ENCODE measurements around the gene EXOSC10. TPM values are rescaled to one million over a fixed set of nuclear protein-coding genes. Genes with fewer than 3 reads are reported as not detected.
"Not testable (repeated sequence)": the region's sequence is repeated elsewhere in the genome, so short reads cannot be mapped to it uniquely, and the experiment has no call there.

The EXOSC10 gene
- total RNA-seq, 4 donors from 2014 or later: 32.0 to 62.4 (median 40.8) TPM

- H3K27me3 ChIP-seq: no peaks in the 10 kb centered on the region
- no peak for DNase-seq
- no peak overlapping the region for H3K4me3 ChIP-seq
- H3K36me3 ChIP-seq: peaks cover 14 to 93% (median 45%) of the 10 kb centered on the region in 3 donors
- intact Hi-C loops (cut with DNase I): no loop called here
- 64 to 85% methylated on average over 2 of the region's 2 CpGs for WGBS, 2 donors
- H3K9me3 ChIP-seq: no peaks in the 10 kb centered on the region
- no peak for TF ChIP-seq CTCF (IDR thresholded peaks at IDR 0.05)
- TF ChIP-seq POLR2A (IDR thresholded peaks at IDR 0.05): no peak
- H3K4me1 ChIP-seq: peaks cover 0 to 25% (median 0%) of the 10 kb centered on the region in 3 donors
- no peak overlapping the region for H3K27ac ChIP-seq
Observed at GRCh38 chr1:11024874-11025203, 74.8 kb downstream of the EXOSC10 start.

- H3K4me1 ChIP-seq: peaks cover 0 to 25% (median 0%) of the 10 kb centered on the region in 3 donors
- no peak overlapping the region for H3K4me3 ChIP-seq
- no peaks in the 10 kb centered on the region for H3K9me3 ChIP-seq
- no peak overlapping the region for H3K27ac ChIP-seq
- H3K36me3 ChIP-seq: peaks cover 14 to 93% (median 47%) of the 10 kb centered on the region in 3 donors
- TF ChIP-seq CTCF (IDR thresholded peaks at IDR 0.05): no peak
- TF ChIP-seq POLR2A (IDR thresholded peaks at IDR 0.05): no peak
- 75 to 76% methylated on average over 3 of the region's 3 CpGs for WGBS, 2 donors
- no peaks in the 10 kb centered on the region for H3K27me3 ChIP-seq
- DNase-seq: no peak
- intact Hi-C loops (cut with DNase I): no loop called here
Observed at GRCh38 chr1:11024154-11024873, 75.4 kb downstream of the EXOSC10 start.

- Histone ChIP-seq H3K4me1 (peaks cover 0 to 28% (median 0%) of the 10 kb centered on the region in 3 donors), H3K36me3 (peaks cover 14 to 99% (median 58%) of the 10 kb centered on the region in 3 donors), H3K27ac (no peak overlapping the region), H3K27me3 (no peaks in the 10 kb centered on the region), H3K4me3 (no peak overlapping the region), H3K9me3 (no peaks in the 10 kb centered on the region)
- no peak for DNase-seq
- 90 to 94% methylated on average over 14 of the region's 14 CpGs for WGBS, 2 donors
- intact Hi-C loops (cut with DNase I): no loop called here
- TF ChIP-seq POLR2A (IDR thresholded peaks at IDR 0.05): no peak
- no peak for TF ChIP-seq CTCF (IDR thresholded peaks at IDR 0.05)
Observed at GRCh38 chr1:11023201-11023600, 76.5 kb downstream of the EXOSC10 start.

- intact Hi-C loops (cut with DNase I): no loop called here
- Histone ChIP-seq H3K27me3 (no peaks in the 10 kb centered on the region), H3K36me3 (peaks cover 22 to 100% (median 79%) of the 10 kb centered on the region in 3 donors), H3K27ac (no peak overlapping the region), H3K9me3 (no peaks in the 10 kb centered on the region), H3K4me1 (peaks cover 0 to 38% (median 12%) of the 10 kb centered on the region in 3 donors), H3K4me3 (no peak overlapping the region)
- TF ChIP-seq POLR2A (IDR thresholded peaks at IDR 0.05) (no peak), CTCF (IDR thresholded peaks at IDR 0.05) (no peak)
- 69 to 80% methylated on average over 4 to 6 of the region's 7 CpGs for WGBS, 2 donors
- DNase-seq: no peak
Observed at GRCh38 chr1:11019971-11020370, 79.7 kb downstream of the EXOSC10 start.

GRCh38 chr1:11019358-11019757 is 80.3 kb downstream of the EXOSC10 start:
- H3K4me1 ChIP-seq: peaks cover 0 to 39% (median 18%) of the 10 kb centered on the region in 3 donors
- H3K36me3 ChIP-seq: peaks cover 28 to 100% (median 79%) of the 10 kb centered on the region in 3 donors
- H3K27ac ChIP-seq; intact Hi-C loops (cut with DNase I); H3K27me3 ChIP-seq; DNase-seq; H3K9me3 ChIP-seq; H3K4me3 ChIP-seq: not testable (repeated sequence)
- WGBS, 2 donors: 82 to 83% methylated on average over 8 of the region's 8 CpGs

Other genes starting within 250 kb of the EXOSC10 start
- gene TARDBP, start 87.2 kb downstream of the EXOSC10 start, total RNA-seq: 100 to 1,000 TPM in 2 of 4 donors, 10 to 100 TPM in 2; 51.2 to 110 (median 96.6) TPM
- under 1 TPM in 1 of 4 donors, not detected in 3; 0.19 TPM for gene MASP2, start 52.6 kb downstream of the EXOSC10 start, total RNA-seq
- gene SRM, start 39.9 kb downstream of the EXOSC10 start, total RNA-seq: 10 to 100 TPM; 21.7 to 79.8 (median 40.6) TPM
- gene ANGPTL7, start 89.5 kb upstream of the EXOSC10 start, total RNA-seq: 1 to 10 TPM in 2 of 4 donors, not detected in 2; 1.2 to 1.3 TPM
- 10 to 100 TPM; 25.4 to 34.2 (median 30.1) TPM for gene MTOR, start 162.7 kb upstream of the EXOSC10 start, total RNA-seq
- 10 to 100 TPM in 2 of 4 donors, 1 to 10 TPM in 2; 4.6 to 16.2 (median 9.9) TPM for gene UBIAD1, start 173.3 kb upstream of the EXOSC10 start, total RNA-seq

Measured in esophagus squamous epithelium (tissue), 5 donors.